A673 (cell line): ENCODE measurements around the gene TMEM183A. TPM values are rescaled to one million over a fixed set of nuclear protein-coding genes. Genes with fewer than 3 reads are reported as not detected.
A peak's percentile ranks its signal among the peaks of the same experiment; 100 is the strongest.

Source experiments
- BruUV-seq: library from RNA; stranded (reverse); fragments of 400-500 nt; replicated peaks from 2 replicates; lab custom pipeline; 2021; lab: Mats Ljungman, UMichigan
- CTCF ChIA-PET: fragments of 300-600 bp; sonication (Branson Sonifier 250); formaldehyde crosslinking; loops from one replicate; lab custom pipeline; 2022; ENCODE audit warnings: antibody characterized with exemption; lab: Charles Lee
- POLR2A ChIA-PET: fragments of 300-600 bp; sonication (Branson Sonifier 250); formaldehyde crosslinking; loops from one replicate; lab custom pipeline; 2022; ENCODE audit warnings: antibody characterized with exemption; ENCODE audit not compliant: low non-redundant PET; lab: Charles Lee
- DNase-seq: peaks from one replicate; pipeline ENCODE4 v3.0.0-alpha.2; 2015; ENCODE audit warnings: low spot score
- H3K27ac ChIP-seq: fragments of 200-600 bp; sonication (generic); 2 replicates; pipeline ENCODE4 v1.5.1; 2016; ENCODE audit warnings: mixed run types, low read depth, mild to moderate bottlenecking, mixed read lengths, antibody characterized with exemption, low read length; ENCODE audit not compliant: poor library complexity, severe bottlenecking
- H3K27me3 ChIP-seq: fragments of 200-600 bp; sonication (generic); replicated peaks from 2 replicates; pipeline ENCODE4 v1.6.1; 2017; ENCODE audit warnings: mixed run types, low read depth, mild to moderate bottlenecking, mixed read lengths, antibody characterized with exemption, low read length; ENCODE audit not compliant: insufficient read depth, poor library complexity
- H3K36me3 ChIP-seq: fragments of 200-600 bp; sonication (generic); 2 replicates; pipeline ENCODE4 v1.6.1; 2016; ENCODE audit warnings: mixed run types, mild to moderate bottlenecking, mixed read lengths, antibody characterized with exemption, low read length; ENCODE audit not compliant: insufficient read depth, poor library complexity, severe bottlenecking
- H3K4me1 ChIP-seq: fragments of 200-600 bp; sonication (generic); 2 replicates; pipeline ENCODE4 v1.6.1; 2017; ENCODE audit warnings: mixed run types, mild to moderate bottlenecking, mixed read lengths, antibody characterized with exemption, low read length; ENCODE audit not compliant: insufficient read depth, poor library complexity, severe bottlenecking
- H3K4me3 ChIP-seq: fragments of 200-600 bp; sonication (generic); 2 replicates; pipeline ENCODE4 v1.5.1; 2016; ENCODE audit warnings: low read depth, mixed run types, mild to moderate bottlenecking, mixed read lengths, low read length; ENCODE audit not compliant: poor library complexity, severe bottlenecking
- H3K9me3 ChIP-seq: fragments of 200-600 bp; sonication (generic); 2 replicates; pipeline ENCODE4 v1.6.1; 2016; ENCODE audit warnings: mixed run types, low read depth, mild to moderate bottlenecking, mixed read lengths, antibody characterized with exemption, low read length; ENCODE audit not compliant: poor library complexity, severe bottlenecking
- CTCF ChIP-seq: fragments of 300-800, 200-600 bp; sonication (generic); conservative IDR thresholded peaks from 2 replicates; pipeline ENCODE4 v1.5.1; 2017; ENCODE audit warnings: low read depth, mild to moderate bottlenecking, antibody characterized with exemption, low read length, moderate library complexity, mixed read lengths
- EZH2 ChIP-seq: fragments of 200-600 bp; sonication (generic); IDR thresholded peaks from 2 replicates; pipeline ENCODE4 v1.6.1; 2017; ENCODE audit warnings: borderline replicate concordance, low read depth, mild to moderate bottlenecking, mixed read lengths, antibody characterized with exemption, low read length; ENCODE audit not compliant: poor library complexity, severe bottlenecking
- intact Hi-C: fragments of 100-400 bp; cut with micrococcal nuclease; formaldehyde crosslinking; loops from one replicate; pipeline ENCODE4 v1.10.0; 2022; ENCODE audit not compliant: unreplicated experiment
- total RNA-seq: library from RNA; stranded (reverse); gene quantifications from 2 replicates; pipeline ENCODE4 v1.2.3, GENCODE V29; 2021

TMEM183A gene
- total RNA-seq, 1 experiment from 2014 or later = 65.1 TPM

- intact Hi-C loops = no loop called here
These were observed 42.3 kb upstream of the TMEM183A start for GRCh38 chr1:202964791-202965410.

GRCh38 chr1:202965422-202965821 lies 41.8 kb upstream of the TMEM183A start:
- Histone ChIP-seq H3K27ac (no peak overlapping the region), H3K36me3 (peaks cover 5% of the 10 kb centered on the region), H3K4me3 (no peak overlapping the region), H3K9me3 (no peaks in the 10 kb centered on the region), H3K27me3 (no peaks in the 10 kb centered on the region), H3K4me1 (peaks cover 5% of the 10 kb centered on the region)
- CTCF ChIA-PET = no interaction called here
- POLR2A ChIA-PET = no interaction called here
- DNase-seq = no peak
- TF ChIP-seq EZH2 = no peak
- no peak for TF ChIP-seq CTCF
- BruUV-seq = no TSS peak
- intact Hi-C loops = no loop called here

More at GRCh38 chr1:202964791-202965410, 42.3 kb upstream of the TMEM183A start:
- Histone ChIP-seq H3K36me3 (peaks cover 5% of the 10 kb centered on the region), H3K4me1 (peaks cover 5% of the 10 kb centered on the region), H3K4me3 (no peak overlapping the region), H3K27me3 (no peaks in the 10 kb centered on the region), H3K9me3 (no peaks in the 10 kb centered on the region), H3K27ac (no peak overlapping the region)
- CTCF ChIA-PET = no interaction called here
- BruUV-seq = no TSS peak
- DNase-seq = no peak
- TF ChIP-seq CTCF (no peak), EZH2 (no peak)
- POLR2A ChIA-PET = no interaction called here

- TSS peak; percentile 48 for BruUV-seq
- no peaks in the 10 kb centered on the region for H3K9me3 ChIP-seq
- H3K4me1 ChIP-seq = peaks cover 5% of the 10 kb centered on the region
- ChIA-PET CTCF (no interaction called here), POLR2A (no interaction called here)
- intact Hi-C loops = no loop called here
- no peaks in the 10 kb centered on the region for H3K27me3 ChIP-seq
- no peak for TF ChIP-seq EZH2
- TF ChIP-seq CTCF = no peak
- DNase-seq = no peak
- H3K4me3 ChIP-seq = peak overlapping the region; percentile 93
- H3K27ac ChIP-seq = peak overlapping the region; percentile 62
- peaks cover 5% of the 10 kb centered on the region for H3K36me3 ChIP-seq
These were observed 40.9 kb upstream of the TMEM183A start for GRCh38 chr1:202966006-202966898.
